Stimulated activated CD8-positive, alpha-beta memory T cell treated with anti-CD3 and anti-CD28 coated beads, Interleukin-2, amount 100 ng/mL, for 48 hours (primary cell): ENCODE measurements around the gene SLC10A2.

ENCODE experiments used
- DNase-seq, 2 donors: peaks; one replicate each; pipeline ENCODE4 v3.0.0-alpha.2; 2020; ENCODE audit warnings: low read depth in 2 of 2

Gene SLC10A2

GRCh38 chr13:103046676-103047075 lies 19.5 kb downstream of the SLC10A2 start:
- no peak for DNase-seq

- DNase-seq, result no peak
These were observed 22.2 kb downstream of the SLC10A2 start for GRCh38 chr13:103044056-103044455.

GRCh38 chr13:103040006-103040405 lies 26.2 kb downstream of the SLC10A2 start:
- DNase-seq, result no peak

GRCh38 chr13:103039183-103039582 lies 27.0 kb downstream of the SLC10A2 start:
- no peak for DNase-seq

- no peak for DNase-seq
These were observed 29.9 kb downstream of the SLC10A2 start for GRCh38 chr13:103036268-103036667.

GRCh38 chr13:103033999-103034398 lies 32.2 kb downstream of the SLC10A2 start:
- DNase-seq, result no peak

GRCh38 chr13:103031332-103031873 lies 34.8 kb downstream of the SLC10A2 start:
- DNase-seq, result no peak

GRCh38 chr13:103030776-103031175 lies 35.4 kb downstream of the SLC10A2 start:
- no peak for DNase-seq

- DNase-seq, result no peak
These were observed 36.4 kb downstream of the SLC10A2 start for GRCh38 chr13:103029798-103030197.

- no peak for DNase-seq
These were observed 43.9 kb downstream of the SLC10A2 start for GRCh38 chr13:103022336-103022735.

- no peak for DNase-seq
These were observed 47.7 kb downstream of the SLC10A2 start for GRCh38 chr13:103018556-103018955.

- no peak for DNase-seq
These were observed 53.6 kb downstream of the SLC10A2 start for GRCh38 chr13:103012646-103013045.

- no peak for DNase-seq
These were observed 57.0 kb downstream of the SLC10A2 start for GRCh38 chr13:103009051-103009840.

GRCh38 chr13:103007427-103007762 lies 58.8 kb downstream of the SLC10A2 start:
- no peak for DNase-seq

GRCh38 chr13:103006641-103007426 lies 59.4 kb downstream of the SLC10A2 start:
- no peak for DNase-seq

- no peak for DNase-seq
These were observed 61.4 kb downstream of the SLC10A2 start for GRCh38 chr13:103004661-103005345.

- DNase-seq, result no peak
These were observed 62.6 kb downstream of the SLC10A2 start for GRCh38 chr13:103003631-103004030.

- DNase-seq, result no peak
These were observed 63.9 kb downstream of the SLC10A2 start for GRCh38 chr13:103002279-103002678.

- DNase-seq, result no peak
These were observed 66.1 kb downstream of the SLC10A2 start for GRCh38 chr13:103000157-103000556.

GRCh38 chr13:102999499-102999898 lies 66.7 kb downstream of the SLC10A2 start:
- no peak for DNase-seq
